GM21367 (cell line): ENCODE data around the gene GAGE12J.
"Not testable (repeated sequence)": the region's sequence is repeated elsewhere in the genome, so short reads cannot be mapped to it uniquely, and the experiment has no call there.

ENCODE experiments used
- ATAC-seq: cut with Tn5 transposase; IDR thresholded peaks from one replicate; pipeline ENCODE4 v1.9.1; 2021; ENCODE audit not compliant: unreplicated experiment

GAGE12J gene

DNA sequence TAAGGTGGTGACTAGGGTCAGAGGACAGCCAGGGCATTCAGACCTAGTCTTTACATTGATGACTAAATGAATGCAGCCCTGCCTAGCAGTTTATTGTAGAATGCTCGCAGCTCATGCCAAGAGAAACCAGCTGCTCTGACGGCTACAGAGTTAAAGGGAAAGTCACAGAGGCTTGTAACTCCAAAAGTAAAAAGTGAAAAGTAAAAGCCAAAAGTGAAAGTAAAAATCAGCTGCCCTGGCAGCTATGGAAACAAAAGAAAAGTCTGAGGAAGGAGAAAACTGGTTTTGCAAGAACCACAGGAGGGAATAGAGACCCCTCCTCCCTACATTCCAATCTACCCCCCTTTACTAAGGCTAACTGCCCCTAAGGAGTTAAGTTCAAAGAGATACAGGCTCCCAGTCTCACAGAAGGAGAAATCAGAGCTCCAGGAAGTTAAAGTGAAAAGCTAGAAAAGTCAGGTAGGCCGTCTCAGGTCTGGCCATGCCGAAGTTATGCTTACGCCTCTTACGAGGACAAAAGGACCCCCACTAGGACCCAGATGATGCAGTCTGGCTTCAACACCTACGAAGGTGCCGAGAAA, 12.3 kb upstream of the GAGE12J start:
- ATAC-seq = no peak

DNA sequence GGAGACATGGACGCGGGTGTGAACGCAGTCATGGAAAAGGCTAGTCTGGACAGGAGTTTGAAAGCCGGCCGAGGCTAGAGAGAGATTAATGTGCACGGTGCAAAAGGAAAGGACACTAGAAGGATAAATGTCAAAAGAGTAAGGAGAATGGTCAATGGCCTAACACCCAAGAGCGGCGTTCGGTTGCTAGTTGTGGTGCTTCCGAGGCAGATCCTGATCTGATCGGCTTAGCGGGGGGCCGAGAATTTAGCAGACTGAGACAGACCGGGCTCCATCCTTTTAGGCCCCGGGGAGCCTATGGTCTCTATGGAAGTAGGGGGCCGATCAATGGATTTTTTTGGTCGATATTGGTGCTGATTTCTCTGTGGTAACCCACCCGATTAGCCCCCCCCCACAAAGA, 11.5 kb upstream of the GAGE12J start:
- no peak for ATAC-seq

DNA sequence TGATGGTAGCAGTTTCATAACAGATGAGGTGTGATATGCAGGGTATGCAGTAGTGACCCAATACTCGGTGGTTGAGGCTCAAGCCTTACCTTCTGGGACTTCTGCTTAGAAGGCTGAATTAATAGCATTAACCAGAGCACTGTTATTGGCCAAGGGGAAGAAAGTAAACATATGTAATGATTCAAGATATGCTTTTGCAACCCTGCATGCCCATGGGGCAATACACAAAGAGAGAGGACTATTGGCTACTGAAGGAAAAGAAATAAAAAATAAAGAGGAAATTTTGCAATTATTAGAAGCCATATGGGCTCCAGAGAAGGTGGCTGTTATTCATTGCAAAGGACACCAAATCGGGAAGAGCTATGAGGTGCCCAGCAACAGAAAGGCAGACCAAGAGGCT, 9.7 kb upstream of the GAGE12J start:
- ATAC-seq = no peak

DNA sequence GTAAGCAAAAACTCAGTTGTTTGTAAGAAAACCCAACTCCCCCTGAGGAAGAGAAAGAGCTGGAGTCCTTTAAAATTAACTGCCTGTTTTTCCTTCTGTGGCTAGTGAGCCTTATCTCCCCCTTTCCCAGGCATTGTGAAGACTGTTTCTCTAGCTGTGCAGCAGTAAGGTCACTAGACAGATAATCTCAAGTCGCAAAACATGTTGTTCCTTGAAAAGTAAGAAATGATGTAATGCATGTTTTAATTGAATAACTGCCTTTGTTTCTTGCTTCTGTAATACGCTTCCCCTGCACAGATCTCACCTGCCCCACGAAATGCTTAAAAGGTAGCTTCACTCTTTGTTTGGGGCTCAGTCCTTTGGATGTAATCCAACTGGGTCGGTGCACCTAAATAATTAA, 5.8 kb upstream of the GAGE12J start:
- no peak for ATAC-seq

DNA sequence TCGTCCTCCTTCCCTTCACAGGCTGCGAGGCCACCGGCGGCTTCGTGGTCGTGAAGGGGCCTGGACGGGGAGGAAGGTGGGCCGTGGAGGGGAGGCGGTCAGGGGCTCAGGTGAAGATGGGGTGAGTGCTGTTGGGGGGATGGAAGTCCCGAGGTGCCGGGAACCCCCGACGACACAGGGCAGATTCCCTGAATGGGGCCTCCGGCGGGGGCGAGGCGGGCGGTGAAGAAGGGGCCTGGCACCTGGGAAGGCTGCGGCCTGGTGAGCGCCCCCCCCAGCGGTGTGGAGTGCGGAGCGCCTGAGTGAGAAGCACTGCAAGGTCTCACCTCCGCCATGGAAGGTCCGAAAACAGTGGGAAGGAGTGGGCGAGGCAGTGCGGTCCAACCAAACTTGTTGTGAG, 429 bp downstream of the GAGE12J start:
- ATAC-seq = not testable (repeated sequence)

DNA sequence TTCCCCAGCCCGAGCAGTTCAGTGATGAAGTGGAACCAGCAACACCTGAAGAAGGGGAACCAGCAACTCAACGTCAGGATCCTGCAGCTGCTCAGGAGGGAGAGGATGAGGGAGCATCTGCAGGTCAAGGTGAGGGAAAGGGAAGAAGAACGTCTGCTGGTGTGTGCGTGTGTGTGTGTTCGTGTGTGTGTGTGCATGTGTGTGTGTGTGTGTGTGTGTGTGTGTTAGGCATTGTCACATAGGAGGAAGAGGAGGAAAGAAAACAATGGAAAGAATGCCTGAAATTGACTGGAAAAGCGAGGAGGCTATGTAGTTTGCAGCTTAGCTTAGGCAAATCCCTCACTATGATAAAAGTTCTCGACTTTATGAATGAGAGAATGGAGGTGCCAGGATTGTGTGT, 1.9 kb downstream of the GAGE12J start:
- not testable (repeated sequence) for ATAC-seq

DNA sequence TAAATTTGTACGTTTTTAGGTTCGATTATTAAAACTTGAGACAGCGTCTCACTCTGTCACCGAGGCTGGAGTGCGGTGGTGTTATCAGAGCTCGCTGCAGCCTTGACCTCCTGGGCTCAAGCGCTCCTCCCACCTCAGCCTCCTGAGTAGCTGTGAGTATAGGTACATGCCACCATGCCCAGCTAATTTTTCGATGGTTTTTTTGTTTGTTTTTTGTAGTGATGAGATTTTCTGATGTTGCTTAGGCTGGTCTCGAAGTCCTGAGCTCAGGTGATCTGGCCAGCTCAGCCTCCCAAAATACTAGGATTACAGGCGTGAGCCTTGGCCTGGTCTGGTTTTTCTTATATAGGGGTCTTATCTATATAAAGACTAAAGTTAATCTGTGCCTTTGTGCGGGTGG, 8.6 kb downstream of the GAGE12J start:
- not testable (repeated sequence) for ATAC-seq

DNA sequence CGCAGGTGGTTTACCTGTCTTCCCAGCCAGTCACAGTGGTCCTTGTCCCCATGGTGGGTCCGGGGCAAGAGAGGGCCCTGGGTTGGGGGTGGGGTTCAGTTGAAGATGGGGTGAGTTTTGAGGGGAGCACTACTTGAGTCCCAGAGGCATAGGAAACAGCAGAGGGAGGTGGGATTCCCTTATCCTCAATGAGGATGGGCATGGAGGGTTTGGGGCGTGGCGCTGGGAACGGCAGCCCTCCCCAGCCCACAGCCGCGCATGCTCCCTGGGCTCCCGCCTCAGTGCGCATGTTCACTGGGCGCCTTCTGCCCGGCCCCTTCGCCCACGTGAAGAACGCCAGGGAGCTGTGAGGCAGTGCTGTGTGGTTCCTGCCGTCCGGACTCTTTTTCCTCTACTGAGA, 9.4 kb downstream of the GAGE12J start, which contains the start of gene GAGE13:
Gene GAGE13, plus strand, starts transcription at position 301 of the 400 bp plus-strand sequence. CDS start 1,156 bp downstream, outside the sequence.
- not testable (repeated sequence) for ATAC-seq

DNA sequence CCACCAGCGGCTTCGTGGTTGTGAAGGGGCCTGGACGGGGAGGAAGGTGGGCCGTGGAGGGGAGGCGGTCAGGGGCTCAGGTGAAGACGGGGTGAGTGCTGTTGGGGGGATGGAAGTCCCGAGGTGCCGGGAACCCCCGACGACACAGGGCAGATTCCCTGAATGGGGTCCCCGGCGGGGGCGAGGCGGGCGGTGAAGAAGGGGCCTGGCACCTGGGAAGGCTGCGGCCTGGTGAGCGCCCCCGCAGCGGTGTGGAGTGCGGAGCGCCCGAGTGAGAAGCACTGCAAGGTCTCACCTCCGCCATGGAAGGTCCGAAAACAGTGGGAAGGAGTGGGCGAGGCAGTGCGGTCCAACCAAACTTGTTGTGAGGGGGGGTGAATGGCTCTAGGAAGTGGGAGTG, 10.0 kb downstream of the GAGE12J start:
- ATAC-seq = not testable (repeated sequence)

DNA sequence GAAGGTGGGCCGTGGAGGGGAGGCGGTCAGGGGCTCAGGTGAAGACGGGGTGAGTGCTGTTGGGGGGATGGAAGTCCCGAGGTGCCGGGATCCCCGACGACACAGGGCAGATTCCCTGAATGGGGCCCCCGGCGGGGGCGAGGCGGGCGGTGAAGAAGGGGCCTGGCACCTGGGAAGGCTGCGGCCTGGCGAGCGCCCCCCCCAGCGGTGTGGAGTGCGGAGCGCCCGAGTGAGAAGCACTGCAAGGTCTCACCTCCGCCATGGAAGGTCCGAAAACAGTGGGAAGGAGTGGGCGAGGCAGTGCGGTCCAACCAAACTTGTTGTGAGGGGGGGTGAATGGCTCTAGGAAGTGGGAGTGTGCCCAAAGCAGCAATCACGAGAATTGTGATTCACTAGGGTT, 19.6 kb downstream of the GAGE12J start:
- not testable (repeated sequence) for ATAC-seq

DNA sequence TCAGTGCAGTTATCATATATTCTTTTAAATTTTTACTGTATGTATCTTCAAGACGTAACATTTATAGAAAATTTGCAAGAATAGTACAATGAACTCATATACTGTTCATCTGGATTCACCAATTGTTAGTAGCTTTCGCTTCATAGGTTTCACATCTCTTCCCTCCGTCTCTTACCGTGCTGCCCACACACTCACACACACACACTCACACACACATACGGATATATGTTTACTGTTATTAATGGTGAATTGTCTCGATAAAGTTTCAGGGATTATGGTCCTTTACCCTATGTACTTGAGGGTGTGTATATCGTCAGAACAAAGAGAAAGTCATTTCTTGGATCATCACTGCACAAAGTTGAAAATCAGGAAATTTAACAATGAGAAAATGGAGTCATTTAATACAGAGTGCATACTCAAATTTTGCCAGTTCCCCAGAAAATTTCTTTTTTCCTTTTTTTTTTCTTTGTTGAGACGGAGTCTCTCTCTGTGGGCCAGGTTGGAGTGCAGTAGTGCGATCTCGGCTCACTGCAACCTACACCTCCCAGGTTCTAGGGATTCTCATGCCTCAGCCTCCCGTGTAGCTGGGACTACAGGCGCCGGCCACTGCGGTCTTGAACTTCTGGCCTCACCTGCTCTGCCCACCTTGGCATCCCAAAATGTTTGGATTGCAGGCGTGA, 22.8 kb downstream of the GAGE12J start:
- ATAC-seq = not testable (repeated sequence)

DNA sequence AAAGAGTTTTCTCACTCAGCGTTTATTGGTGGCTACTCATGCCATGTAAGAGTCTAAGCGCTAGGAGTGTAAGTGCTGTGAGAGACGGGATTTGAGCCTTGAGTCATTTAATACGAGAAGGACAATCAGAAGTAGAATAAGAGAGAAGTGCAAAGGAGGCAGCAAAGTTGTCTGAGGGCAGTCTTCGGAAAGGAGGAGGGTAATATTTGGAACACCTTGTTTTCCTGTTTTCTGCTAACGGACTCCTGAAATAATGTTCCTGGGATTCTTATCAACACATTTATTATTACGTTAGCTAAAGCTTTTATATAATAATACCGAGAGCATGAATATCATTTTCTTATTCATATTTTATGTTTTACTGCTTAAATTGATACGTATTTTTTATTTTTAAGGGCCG, 23.6 kb downstream of the GAGE12J start:
- ATAC-seq = not testable (repeated sequence)

DNA sequence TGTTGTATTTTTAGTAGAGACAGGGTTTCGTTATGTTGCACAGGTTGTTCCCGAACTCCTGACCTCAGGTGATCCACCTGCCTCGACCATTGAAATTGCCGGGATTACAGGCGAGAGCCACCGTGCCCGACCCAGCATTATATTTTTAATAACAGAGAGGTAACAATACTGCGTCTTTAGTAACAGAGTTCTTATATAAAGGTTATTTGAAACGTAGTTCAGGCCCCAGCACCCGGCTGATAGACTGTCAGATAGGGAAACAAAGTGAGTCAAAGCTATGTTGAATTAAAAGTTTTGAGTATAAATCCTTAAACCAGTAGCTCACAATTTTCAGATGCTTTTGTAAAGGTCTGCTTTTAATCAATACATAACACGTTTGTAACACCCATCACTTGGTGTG, 24.3 kb downstream of the GAGE12J start:
- ATAC-seq = not testable (repeated sequence)
